Esophagus muscularis mucosa (tissue), 4 donors: Measurements from ENCODE around the gene C12orf42. TPM values are rescaled to one million over a fixed set of nuclear protein-coding genes. Genes with fewer than 3 reads are reported as not detected.

Experiments
- DNase-seq: peaks from one replicate; pipeline ENCODE4 v3.0.0-alpha.2; 2017; ENCODE audit errors: extremely low spot score
- H3K27ac ChIP-seq, 4 donors: fragments of 200-600 bp; sonication (generic); replicated peaks in 1 of 4; 1 replicate in 3 of 4; 2 replicates in 1 of 4; pipeline ENCODE4 v1.5.1; 2016 to 2019; ENCODE audit warnings: mild to moderate bottlenecking in 1 of 4
- H3K27me3 ChIP-seq, 4 donors: fragments of 200-600 bp; sonication (generic); one replicate each; pipeline versions ENCODE4 v1.5.1 to v1.6.0; 2016 to 2019
- H3K36me3 ChIP-seq, 4 donors: fragments of 200-600 bp; sonication (generic); one replicate each; pipeline ENCODE4 v1.5.1; 2016 to 2019
- H3K4me1 ChIP-seq, 4 donors: fragments of 200-600 bp; sonication (generic); one replicate each; pipeline ENCODE4 v1.5.1; 2016 to 2019
- H3K4me3 ChIP-seq, 4 donors: fragments of 200-600 bp; sonication (generic); 1 replicate in 2 of 4; 2 replicates in 2 of 4; pipeline ENCODE4 v1.5.1; 2016 to 2019; ENCODE audit warnings: mild to moderate bottlenecking in 4 of 4, moderate library complexity in 1 of 4
- H3K9me3 ChIP-seq, 4 donors: fragments of 200-600 bp; sonication (generic); 1 replicate in 3 of 4; 2 replicates in 1 of 4; pipeline ENCODE4 v1.5.1; 2016 to 2019
- EP300 ChIP-seq: sonication (generic); formaldehyde crosslinking; IDR thresholded peaks from one replicate; pipeline ENCODE4 v1.6.1; 2017; ENCODE audit warnings: antibody characterized with exemption
- POLR2A ChIP-seq: fragments of 450-650 bp; IDR thresholded peaks from one replicate; pipeline ENCODE4 v1.6.1; 2017; ENCODE audit warnings: antibody characterized with exemption, moderate library complexity, mild to moderate bottlenecking, low read depth
- POLR2AphosphoS5 ChIP-seq, 2 donors: sonication (generic); formaldehyde crosslinking; IDR thresholded peaks; one replicate each; pipeline ENCODE4 v1.6.1; 2017; ENCODE audit warnings: antibody characterized with exemption in 2 of 2
- WGBS: methylation state at CpG from one replicate; pipeline ENCODE4 v1.1.5; 2018; 5-methylcytosine and 5-hydroxymethylcytosine counted together
- intact Hi-C: fragments of 100-400 bp; cut with DNase I; formaldehyde crosslinking; loops from one replicate; pipeline ENCODE4 v1.15.1; 2023
- total RNA-seq, 4 donors: library from RNA; depleted of rRNA; stranded (reverse); fragments of >200 nt; gene quantifications; one replicate each; pipeline versions ENCODE4 v1.1.0 to v1.2.1, GENCODE V29; 2016
- TF ChIP-seq, protein P1 (sequence below), 3 experiments: fragments of 200-600 bp in 2 of 3; fragments of 450-650 bp in 1 of 3; sonication (generic) in 2 of 3; IDR thresholded peaks; one replicate each; pipeline ENCODE4 v1.5.1; 2017 to 2019; ENCODE audit warnings: antibody characterized with exemption in 3 of 3, mild to moderate bottlenecking in 2 of 3, moderate library complexity in 1 of 3

Gene C12orf42
- total RNA-seq, 4 donors from 2014 or later: not detected

DNA sequence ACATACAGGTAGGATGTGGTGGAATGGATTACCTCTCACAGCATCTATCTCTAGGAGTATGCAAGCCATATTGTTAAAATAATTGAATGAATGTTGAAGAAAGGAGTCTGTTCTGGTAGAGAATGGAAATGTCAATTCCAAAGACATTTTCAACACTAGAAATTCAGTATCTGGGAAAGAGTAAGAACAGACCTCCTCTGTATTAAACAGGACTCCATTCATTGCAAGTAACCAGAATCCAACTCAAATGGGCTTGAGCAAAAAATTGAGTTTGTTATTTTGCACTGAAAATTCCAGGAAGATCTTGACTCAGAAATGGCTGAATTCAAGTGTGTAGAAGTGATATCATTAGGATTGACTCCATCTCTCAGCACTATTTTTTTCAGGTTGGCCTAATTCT, 168.1 kb downstream of the C12orf42 start:
- intact Hi-C loops: no loop called here
- TF ChIP-seq POLR2A (no peak), POLR2AphosphoS5 (IDR thresholded peaks at IDR 0.05) (no peak), EP300 (no peak)
- TF ChIP-seq, protein P1, sequence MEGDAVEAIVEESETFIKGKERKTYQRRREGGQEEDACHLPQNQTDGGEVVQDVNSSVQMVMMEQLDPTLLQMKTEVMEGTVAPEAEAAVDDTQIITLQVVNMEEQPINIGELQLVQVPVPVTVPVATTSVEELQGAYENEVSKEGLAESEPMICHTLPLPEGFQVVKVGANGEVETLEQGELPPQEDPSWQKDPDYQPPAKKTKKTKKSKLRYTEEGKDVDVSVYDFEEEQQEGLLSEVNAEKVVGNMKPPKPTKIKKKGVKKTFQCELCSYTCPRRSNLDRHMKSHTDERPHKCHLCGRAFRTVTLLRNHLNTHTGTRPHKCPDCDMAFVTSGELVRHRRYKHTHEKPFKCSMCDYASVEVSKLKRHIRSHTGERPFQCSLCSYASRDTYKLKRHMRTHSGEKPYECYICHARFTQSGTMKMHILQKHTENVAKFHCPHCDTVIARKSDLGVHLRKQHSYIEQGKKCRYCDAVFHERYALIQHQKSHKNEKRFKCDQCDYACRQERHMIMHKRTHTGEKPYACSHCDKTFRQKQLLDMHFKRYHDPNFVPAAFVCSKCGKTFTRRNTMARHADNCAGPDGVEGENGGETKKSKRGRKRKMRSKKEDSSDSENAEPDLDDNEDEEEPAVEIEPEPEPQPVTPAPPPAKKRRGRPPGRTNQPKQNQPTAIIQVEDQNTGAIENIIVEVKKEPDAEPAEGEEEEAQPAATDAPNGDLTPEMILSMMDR (IDR thresholded peaks at IDR 0.05): no peak
- Histone ChIP-seq H3K4me1 (no peaks in the 10 kb centered on the region), H3K27me3 (no peaks in the 10 kb centered on the region), H3K4me3 (no peak overlapping the region), H3K27ac (no peak overlapping the region), H3K9me3 (peaks cover 0 to 5% (median 0%) of the 10 kb centered on the region in 4 donors), H3K36me3 (no peaks in the 10 kb centered on the region)
- no peak for DNase-seq

DNA sequence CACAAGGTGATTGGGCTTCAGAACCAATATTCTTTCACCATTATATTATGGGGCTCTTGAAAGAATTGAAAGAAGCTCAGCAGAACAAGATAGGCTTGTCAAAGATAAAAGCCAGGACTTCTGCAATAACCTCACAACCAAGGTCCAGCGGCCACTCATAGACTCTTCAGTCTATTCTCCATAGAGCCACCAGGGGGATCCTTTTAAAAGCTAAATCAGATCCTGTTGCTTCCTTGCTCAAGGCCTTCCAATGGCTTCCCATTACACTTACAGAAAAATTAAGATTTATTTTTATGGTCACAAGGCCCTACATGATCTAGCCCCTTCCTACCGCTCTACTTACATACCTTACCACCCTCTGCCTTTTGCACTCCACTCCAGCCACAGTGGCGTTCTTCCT, 169.6 kb downstream of the C12orf42 start:
- Histone ChIP-seq H3K9me3 (peaks cover 0 to 5% (median 0%) of the 10 kb centered on the region in 4 donors), H3K27me3 (no peaks in the 10 kb centered on the region), H3K36me3 (no peaks in the 10 kb centered on the region), H3K4me3 (no peak overlapping the region), H3K4me1 (no peaks in the 10 kb centered on the region), H3K27ac (no peak overlapping the region)
- no peak for DNase-seq
- intact Hi-C loops: no loop called here
- WGBS: 80% methylated on average over 3 of the region's 3 CpGs
- TF ChIP-seq EP300 (no peak), POLR2AphosphoS5 (IDR thresholded peaks at IDR 0.05) (no peak)
- TF ChIP-seq, protein P1 (IDR thresholded peaks at IDR 0.05): no peak

DNA sequence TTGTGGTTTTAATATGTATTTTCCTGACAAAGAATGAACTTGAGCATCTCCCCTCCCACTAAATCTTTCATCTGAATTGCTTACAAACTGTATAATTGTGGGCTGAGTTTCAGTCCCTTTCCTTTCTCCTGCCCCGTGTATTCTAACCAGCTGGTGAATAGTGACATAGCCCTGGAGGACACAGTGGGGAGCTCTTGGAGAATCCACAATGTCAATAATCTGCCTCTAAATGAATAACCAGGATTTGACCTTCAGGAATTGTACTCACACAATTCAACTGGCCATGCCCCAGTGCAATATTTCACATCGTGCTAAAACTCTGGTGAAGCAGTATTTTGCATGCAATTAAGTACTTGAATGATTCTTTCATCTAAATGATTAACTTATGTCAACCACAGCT, 177.2 kb downstream of the C12orf42 start:
- Histone ChIP-seq H3K9me3 (peaks cover 0 to 9% (median 0%) of the 10 kb centered on the region in 4 donors), H3K36me3 (no peaks in the 10 kb centered on the region), H3K27ac (no peak overlapping the region), H3K4me1 (no peaks in the 10 kb centered on the region), H3K27me3 (no peaks in the 10 kb centered on the region), H3K4me3 (no peak overlapping the region)
- TF ChIP-seq POLR2A (no peak), POLR2AphosphoS5 (IDR thresholded peaks at IDR 0.05) (no peak), EP300 (no peak)
- TF ChIP-seq, protein P1 (IDR thresholded peaks at IDR 0.05): no peak
- no peak for DNase-seq
- intact Hi-C loops: no loop called here
- WGBS: 44% methylated on average over 2 of the region's 2 CpGs

DNA sequence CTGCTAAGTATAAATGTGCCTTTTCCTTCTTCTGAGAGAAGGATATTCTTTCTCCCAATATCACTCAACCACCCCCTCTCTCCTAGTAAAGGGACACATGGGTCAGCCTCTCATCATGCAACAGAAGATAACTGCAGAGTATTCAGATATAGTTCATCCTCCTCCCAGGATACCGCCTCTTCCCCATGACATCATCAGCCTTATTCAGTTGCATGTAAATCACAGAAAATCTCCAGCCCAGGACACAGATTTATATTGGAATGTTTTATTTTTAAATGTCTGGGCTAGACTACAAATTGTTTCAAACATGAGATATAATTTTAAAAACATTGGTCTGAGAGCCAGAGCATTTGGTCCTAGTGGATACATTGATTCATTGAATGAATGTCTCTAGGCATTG, 178.5 kb downstream of the C12orf42 start:
- H3K4me3 ChIP-seq: no peak overlapping the region
- no peaks in the 10 kb centered on the region for H3K27me3 ChIP-seq
- no peak overlapping the region for H3K27ac ChIP-seq
- 83% methylated on average over 1 of the region's 1 CpG for WGBS
- no peaks in the 10 kb centered on the region for H3K36me3 ChIP-seq
- H3K4me1 ChIP-seq: no peaks in the 10 kb centered on the region
- H3K9me3 ChIP-seq: peaks cover 0 to 9% (median 0%) of the 10 kb centered on the region in 4 donors
- intact Hi-C loops: no loop called here
- no peak for DNase-seq
- no peak for TF ChIP-seq POLR2AphosphoS5 (IDR thresholded peaks at IDR 0.05)
- no peak for TF ChIP-seq POLR2A
- TF ChIP-seq, protein P1 (IDR thresholded peaks at IDR 0.05): no peak
- TF ChIP-seq EP300: no peak

DNA sequence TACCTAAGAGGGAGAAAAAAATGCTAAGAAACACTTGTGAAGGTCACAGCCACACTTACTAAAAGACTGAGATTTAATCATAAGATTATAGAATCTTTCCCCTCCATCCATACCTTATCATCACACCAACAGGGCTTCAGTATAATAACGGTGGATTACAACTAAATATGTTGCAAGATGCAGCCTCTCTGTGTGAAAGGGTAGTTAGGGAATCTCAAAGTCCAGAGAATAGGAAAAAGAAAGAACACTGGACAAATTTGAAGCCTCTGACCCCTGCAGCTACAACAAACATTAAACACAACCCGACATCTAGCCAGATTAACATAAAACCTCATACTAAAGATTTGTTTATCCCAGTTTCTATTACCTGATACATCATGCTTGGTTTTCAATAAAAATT, 181.0 kb downstream of the C12orf42 start:
- no peaks in the 10 kb centered on the region for H3K36me3 ChIP-seq
- TF ChIP-seq POLR2A (no peak), EP300 (no peak), POLR2AphosphoS5 (IDR thresholded peaks at IDR 0.05) (no peak)
- TF ChIP-seq, protein P1 (IDR thresholded peaks at IDR 0.05): no peak
- 89% methylated on average over 2 of the region's 2 CpGs for WGBS
- intact Hi-C loops: no loop called here
- no peak for DNase-seq
- H3K4me3 ChIP-seq: no peak overlapping the region
- H3K9me3 ChIP-seq: peaks cover 0 to 9% (median 0%) of the 10 kb centered on the region in 4 donors
- H3K27me3 ChIP-seq: no peaks in the 10 kb centered on the region
- no peak overlapping the region for H3K27ac ChIP-seq
- H3K4me1 ChIP-seq: no peaks in the 10 kb centered on the region
